GM12875 (cell line): ENCODE measurements around the gene SLC9C1.

Experiments
- H3K4me3 ChIP-seq: one replicate; pipeline ENCODE4 v1.5.1; 2011; ENCODE audit warnings: low read depth, low read length, control low read depth
- TF ChIP-seq, protein P1 (sequence below): IDR thresholded peaks from 2 replicates; pipeline ENCODE4 v1.5.1; 2011; ENCODE audit warnings: low read depth, mild to moderate bottlenecking, control low read depth, inconsistent platforms, low read length, moderate library complexity, borderline replicate concordance; ENCODE audit not compliant: insufficient read depth

The SLC9C1 gene

DNA sequence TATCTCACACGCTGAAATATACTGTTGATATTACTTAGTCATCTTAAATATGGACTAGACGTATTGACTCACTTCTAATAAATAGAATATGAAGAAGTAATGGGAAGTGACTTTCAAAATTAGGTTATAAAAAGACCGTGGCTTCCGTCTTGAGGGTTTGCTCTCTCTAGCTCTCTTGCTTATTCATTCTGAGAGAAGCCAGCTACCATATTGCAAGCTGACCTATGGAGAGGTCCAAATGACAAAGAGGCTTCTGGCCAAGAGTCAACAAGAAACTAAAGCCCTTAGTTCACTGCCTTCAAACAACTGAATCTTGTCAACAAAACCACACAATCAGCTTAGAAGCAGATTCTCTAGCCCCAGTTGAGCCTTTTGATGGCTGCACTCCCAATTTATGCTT, 46.1 kb downstream of the SLC9C1 start:
- no peak overlapping the region for H3K4me3 ChIP-seq
- TF ChIP-seq, protein P1, sequence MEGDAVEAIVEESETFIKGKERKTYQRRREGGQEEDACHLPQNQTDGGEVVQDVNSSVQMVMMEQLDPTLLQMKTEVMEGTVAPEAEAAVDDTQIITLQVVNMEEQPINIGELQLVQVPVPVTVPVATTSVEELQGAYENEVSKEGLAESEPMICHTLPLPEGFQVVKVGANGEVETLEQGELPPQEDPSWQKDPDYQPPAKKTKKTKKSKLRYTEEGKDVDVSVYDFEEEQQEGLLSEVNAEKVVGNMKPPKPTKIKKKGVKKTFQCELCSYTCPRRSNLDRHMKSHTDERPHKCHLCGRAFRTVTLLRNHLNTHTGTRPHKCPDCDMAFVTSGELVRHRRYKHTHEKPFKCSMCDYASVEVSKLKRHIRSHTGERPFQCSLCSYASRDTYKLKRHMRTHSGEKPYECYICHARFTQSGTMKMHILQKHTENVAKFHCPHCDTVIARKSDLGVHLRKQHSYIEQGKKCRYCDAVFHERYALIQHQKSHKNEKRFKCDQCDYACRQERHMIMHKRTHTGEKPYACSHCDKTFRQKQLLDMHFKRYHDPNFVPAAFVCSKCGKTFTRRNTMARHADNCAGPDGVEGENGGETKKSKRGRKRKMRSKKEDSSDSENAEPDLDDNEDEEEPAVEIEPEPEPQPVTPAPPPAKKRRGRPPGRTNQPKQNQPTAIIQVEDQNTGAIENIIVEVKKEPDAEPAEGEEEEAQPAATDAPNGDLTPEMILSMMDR, result no peak

DNA sequence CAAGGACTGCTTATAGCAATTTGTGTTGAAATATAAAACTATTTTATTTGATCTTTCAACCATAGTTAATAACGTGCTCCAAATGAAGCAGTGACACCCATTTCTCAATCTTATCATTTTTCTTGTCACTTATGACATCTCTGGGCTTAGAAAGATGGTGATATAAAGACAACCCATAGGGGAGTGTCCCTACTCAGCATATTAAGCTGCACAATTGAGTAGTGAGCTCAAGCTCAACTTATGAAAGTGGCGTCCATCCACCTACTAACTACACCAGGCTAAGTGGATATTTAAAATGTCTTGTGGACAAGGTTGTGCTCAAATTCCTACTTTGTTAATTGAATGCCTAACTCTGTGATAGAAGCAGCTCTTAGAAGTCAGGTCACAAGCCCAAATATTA, 46.7 kb downstream of the SLC9C1 start:
- TF ChIP-seq, protein P1, result no peak
- H3K4me3 ChIP-seq, result no peak overlapping the region

DNA sequence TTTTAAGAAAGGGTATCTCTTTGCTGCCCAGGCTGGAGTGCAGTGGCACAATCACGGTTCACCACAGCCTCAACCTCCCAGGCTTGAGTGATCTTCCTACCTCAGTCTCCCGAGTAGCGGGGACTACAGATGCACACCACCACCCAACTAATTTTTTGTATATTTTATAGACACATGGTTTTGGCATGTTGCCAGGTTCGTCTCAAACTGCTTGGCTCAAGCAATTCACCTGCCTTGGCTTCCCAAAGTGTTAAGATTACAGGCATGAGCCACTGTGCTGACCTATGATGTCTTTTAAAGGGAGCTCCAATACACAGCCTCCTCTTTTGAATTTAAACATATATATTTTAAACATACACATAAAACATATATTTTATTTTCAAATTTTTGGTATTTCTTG, 60.9 kb downstream of the SLC9C1 start:
- H3K4me3 ChIP-seq, result no peak overlapping the region
- TF ChIP-seq, protein P1, result no peak

DNA sequence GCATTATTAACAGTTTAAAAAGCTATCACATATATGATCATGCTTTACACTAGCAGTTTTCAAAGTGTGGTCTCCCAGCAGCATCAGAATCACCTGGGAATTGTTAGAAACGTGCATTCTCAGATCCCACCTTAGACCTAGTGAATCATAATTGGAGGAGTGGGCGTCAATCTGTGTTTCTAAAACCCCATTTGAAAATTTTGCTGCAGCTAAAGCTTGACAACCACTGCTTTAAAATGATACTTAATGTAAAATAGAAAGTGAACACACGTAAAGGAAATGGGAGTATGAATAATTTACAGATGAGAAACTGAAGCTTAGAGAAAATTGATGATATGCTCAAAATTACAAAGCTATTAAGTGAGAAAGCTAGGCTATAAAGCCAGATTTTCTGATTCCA, 62.3 kb downstream of the SLC9C1 start:
- no peak overlapping the region for H3K4me3 ChIP-seq
- TF ChIP-seq, protein P1, result no peak

DNA sequence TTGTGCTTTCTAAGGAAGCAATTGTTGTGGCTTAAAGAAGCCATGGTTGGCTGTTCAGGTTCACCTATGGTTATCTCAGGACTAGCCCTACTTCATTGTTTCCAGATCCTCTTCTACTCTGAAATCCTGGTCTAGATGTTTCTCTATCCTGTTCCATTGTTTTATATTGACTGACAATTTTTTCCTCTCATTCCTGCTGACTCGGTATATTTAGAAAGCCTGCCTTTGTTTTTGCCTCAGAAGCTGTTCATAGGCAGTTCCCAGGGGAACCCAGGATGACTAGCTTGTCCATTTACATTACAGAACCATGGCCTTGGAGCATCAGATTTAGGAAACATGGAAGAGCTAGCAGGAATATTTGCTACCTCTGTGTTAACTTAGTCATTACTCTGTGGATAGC, 64.0 kb downstream of the SLC9C1 start:
- TF ChIP-seq, protein P1, result no peak
- no peak overlapping the region for H3K4me3 ChIP-seq

DNA sequence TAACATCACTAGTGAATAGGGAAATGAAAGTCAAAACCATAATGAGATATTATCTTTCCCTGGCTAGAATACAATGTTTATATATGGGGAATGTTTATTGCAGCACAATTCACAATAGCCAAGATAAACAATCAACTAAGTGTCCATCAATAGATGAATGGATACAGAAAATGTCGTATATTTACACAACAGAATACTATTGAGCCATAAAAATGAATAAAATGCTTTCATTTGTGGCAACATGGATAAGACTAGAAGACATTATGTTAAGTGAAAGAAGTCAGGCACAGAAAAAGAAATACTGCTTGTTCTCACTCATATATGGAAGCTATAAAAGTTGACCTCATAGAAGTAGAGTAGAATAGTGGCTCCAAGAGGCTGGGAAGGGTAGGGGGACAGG, 65.2 kb downstream of the SLC9C1 start:
- no peak overlapping the region for H3K4me3 ChIP-seq
- TF ChIP-seq, protein P1, result no peak

DNA sequence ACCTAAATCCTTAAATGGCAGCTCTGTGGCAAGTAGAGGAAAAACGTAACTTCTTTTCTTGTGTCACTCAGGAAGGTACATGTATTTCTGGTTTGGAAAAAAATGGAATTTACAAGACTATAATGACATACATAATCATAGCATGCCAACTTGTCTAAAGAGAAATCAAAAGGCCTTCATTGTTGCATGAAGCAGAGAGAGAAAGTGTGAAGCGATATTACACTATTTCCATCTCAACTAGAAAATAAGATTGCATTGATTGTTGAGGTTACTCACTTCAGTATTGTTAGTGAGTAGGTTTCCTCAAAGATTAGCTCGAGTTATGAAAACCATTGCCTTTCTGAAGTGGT, 93.7 kb downstream of the SLC9C1 start:
- TF ChIP-seq, protein P1, result no peak
- no peak overlapping the region for H3K4me3 ChIP-seq
